IPS-15b (cell line): Measurements from ENCODE around the gene CLEC4G.

ENCODE experiments used
- H3K27me3 ChIP-seq: one replicate; pipeline ENCODE4 v1.6.1; 2013; ENCODE audit warnings: low read length; ENCODE audit not compliant: control insufficient read depth, insufficient read depth
- H3K36me3 ChIP-seq: one replicate; pipeline ENCODE4 v1.6.1; 2013; ENCODE audit warnings: low read length; ENCODE audit not compliant: control insufficient read depth, insufficient read depth
- H3K4me1 ChIP-seq: one replicate; pipeline ENCODE4 v1.6.1; 2013; ENCODE audit warnings: mild to moderate bottlenecking, low read length; ENCODE audit not compliant: control insufficient read depth, insufficient read depth
- H3K4me3 ChIP-seq: one replicate; pipeline ENCODE4 v1.5.1; 2013; ENCODE audit warnings: low read depth, low read length
- H3K9ac ChIP-seq: one replicate; pipeline ENCODE4 v1.6.1; 2013; ENCODE audit warnings: low read depth, mild to moderate bottlenecking, low read length
- H3K9me3 ChIP-seq: one replicate; pipeline ENCODE4 v1.6.1; 2013; ENCODE audit warnings: mild to moderate bottlenecking, low read length; ENCODE audit not compliant: control insufficient read depth, insufficient read depth

Gene CLEC4G

GRCh38 chr19:7716762-7717161 is 15.1 kb downstream of the CLEC4G start:
- Histone ChIP-seq H3K27me3 (no peaks in the 10 kb centered on the region), H3K9ac (no peak overlapping the region), H3K4me1 (no peaks in the 10 kb centered on the region), H3K9me3 (no peaks in the 10 kb centered on the region), H3K36me3 (no peaks in the 10 kb centered on the region), H3K4me3 (no peak overlapping the region)

DNA sequence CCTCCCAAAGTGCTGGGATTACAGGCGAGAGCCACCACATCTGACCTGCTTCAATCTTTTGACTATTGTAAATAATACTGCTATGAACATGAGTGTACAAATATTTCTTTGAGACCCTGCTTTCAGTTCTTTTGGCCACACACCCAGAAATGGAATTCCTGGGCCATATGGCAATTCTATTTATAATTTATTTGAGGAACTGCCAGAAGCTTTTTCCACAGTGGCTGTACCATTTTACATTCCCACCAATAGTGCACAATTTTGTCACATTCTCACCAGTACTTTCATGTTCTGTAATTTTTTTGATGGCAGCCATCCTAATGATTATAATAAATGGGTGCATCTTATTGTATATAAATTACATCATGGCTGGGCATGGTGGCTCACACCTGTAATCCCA is 16.2 kb downstream of the CLEC4G start:
- Histone ChIP-seq H3K36me3 (no peaks in the 10 kb centered on the region), H3K4me1 (no peaks in the 10 kb centered on the region), H3K9me3 (no peaks in the 10 kb centered on the region), H3K9ac (no peak overlapping the region), H3K4me3 (no peak overlapping the region), H3K27me3 (no peaks in the 10 kb centered on the region)

DNA sequence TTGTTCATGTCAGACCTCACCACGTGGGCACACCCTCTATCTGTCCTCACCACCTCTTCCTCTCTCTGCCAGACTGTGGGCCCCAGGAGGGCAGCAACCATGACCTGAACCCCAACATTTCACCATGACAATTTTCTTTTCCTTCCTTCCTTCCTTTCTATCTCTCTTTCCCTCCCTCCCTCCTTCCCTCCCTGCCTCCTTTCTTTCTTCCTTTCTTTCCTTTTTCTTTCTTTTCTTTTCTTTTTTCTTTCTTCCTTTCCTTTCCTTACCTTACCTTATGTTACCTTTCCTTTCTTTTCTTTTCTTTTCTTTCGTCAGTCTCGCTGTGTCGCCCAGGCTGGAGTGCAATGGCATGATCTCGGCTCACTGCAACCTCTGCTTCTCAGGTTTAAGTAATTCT is 21.3 kb downstream of the CLEC4G start:
- Histone ChIP-seq H3K4me3 (no peak overlapping the region), H3K36me3 (no peaks in the 10 kb centered on the region), H3K4me1 (no peaks in the 10 kb centered on the region), H3K9ac (no peak overlapping the region), H3K27me3 (no peaks in the 10 kb centered on the region), H3K9me3 (no peaks in the 10 kb centered on the region)

- no peaks in the 10 kb centered on the region for H3K27me3 ChIP-seq
- H3K4me3 ChIP-seq, result no peak overlapping the region
Observed at GRCh38 chr19:7709932-7710460, 21.9 kb downstream of the CLEC4G start.

DNA sequence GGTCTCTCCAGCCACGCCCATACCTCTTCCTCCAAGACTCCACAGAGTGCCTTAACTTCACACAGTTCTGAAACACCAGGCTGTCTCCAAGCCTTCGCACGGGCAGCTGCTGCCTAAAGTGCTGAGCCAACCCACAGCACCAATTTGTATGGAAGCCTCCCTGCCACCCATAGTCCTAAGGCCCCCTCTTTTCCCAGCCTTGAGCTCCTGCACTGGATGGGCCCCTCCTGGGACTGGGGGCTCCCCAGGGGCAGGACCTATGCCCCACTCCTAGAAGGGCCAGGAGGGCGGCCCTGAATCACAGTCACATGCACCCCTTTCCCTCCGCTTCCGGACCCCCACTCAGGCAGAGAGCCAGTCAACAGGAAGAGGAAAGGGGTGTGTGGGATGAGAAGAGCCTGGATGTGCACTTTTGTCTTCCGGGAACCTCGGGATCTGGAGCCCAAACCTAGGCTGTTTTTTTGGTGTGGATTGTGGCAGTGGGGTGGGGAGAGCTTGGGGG is 24.9 kb downstream of the CLEC4G start:
- Histone ChIP-seq H3K9ac (no peak overlapping the region), H3K9me3 (no peaks in the 10 kb centered on the region), H3K36me3 (no peaks in the 10 kb centered on the region), H3K27me3 (no peaks in the 10 kb centered on the region), H3K4me3 (no peak overlapping the region), H3K4me1 (no peaks in the 10 kb centered on the region)

More at GRCh38 chr19:7709932-7710460, 21.9 kb downstream of the CLEC4G start:
- no peak overlapping the region for H3K9ac ChIP-seq
- no peaks in the 10 kb centered on the region for H3K36me3 ChIP-seq
- no peaks in the 10 kb centered on the region for H3K4me1 ChIP-seq
- no peaks in the 10 kb centered on the region for H3K9me3 ChIP-seq

GRCh38 chr19:7706188-7706954 is 25.5 kb downstream of the CLEC4G start:
- Histone ChIP-seq H3K9me3 (no peaks in the 10 kb centered on the region), H3K4me1 (no peaks in the 10 kb centered on the region), H3K4me3 (no peak overlapping the region)

GRCh38 chr19:7705387-7706187 is 26.3 kb downstream of the CLEC4G start:
- Histone ChIP-seq H3K4me1 (no peaks in the 10 kb centered on the region), H3K9ac (no peak overlapping the region), H3K36me3 (no peaks in the 10 kb centered on the region), H3K27me3 (no peaks in the 10 kb centered on the region), H3K4me3 (no peak overlapping the region), H3K9me3 (no peaks in the 10 kb centered on the region)

More at GRCh38 chr19:7706188-7706954, 25.5 kb downstream of the CLEC4G start:
- H3K36me3 ChIP-seq, result no peaks in the 10 kb centered on the region
- H3K9ac ChIP-seq, result no peak overlapping the region
- no peaks in the 10 kb centered on the region for H3K27me3 ChIP-seq

DNA sequence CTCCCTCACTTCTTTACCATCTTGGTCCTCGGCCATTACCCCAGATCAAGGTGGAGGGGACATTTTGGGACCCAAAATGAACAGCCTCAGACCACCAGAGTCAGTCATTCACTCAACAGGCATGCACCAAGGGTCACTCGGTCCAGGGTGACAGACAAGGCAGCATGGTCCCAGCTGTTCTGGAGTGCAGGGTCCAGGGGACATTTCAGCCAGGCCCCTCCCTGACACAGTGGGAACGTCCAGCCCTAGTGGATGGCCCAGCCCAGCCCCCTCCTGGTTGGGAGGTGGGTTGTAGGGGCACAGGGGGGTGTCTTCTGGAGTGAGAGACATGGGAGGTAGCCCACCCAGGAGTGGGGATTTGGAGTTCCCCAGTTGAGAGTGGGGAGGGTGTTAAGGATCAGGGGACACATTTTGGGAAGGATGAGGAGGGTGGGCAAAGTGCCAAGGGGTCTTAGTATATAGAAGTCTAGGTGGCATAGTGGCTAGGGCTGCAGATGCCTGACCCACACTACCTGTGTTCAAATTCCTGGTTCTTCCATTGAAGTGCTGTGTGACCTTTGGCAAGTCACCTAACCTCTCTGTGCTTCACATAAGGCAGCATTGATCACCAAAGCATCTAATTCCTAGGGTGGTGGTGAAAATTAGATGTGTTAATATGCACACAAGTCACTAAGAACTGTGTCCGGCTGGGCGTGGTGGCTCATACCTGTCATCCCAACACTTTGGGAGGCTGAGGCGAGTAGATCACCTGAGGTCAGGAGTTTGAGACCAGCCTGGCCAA is 27.4 kb downstream of the CLEC4G start:
- H3K27me3 ChIP-seq, result no peaks in the 10 kb centered on the region
- no peaks in the 10 kb centered on the region for H3K4me1 ChIP-seq
- no peak overlapping the region for H3K4me3 ChIP-seq
- no peaks in the 10 kb centered on the region for H3K9me3 ChIP-seq
- H3K9ac ChIP-seq, result no peak overlapping the region
- H3K36me3 ChIP-seq, result no peaks in the 10 kb centered on the region

- peaks cover 4% of the 10 kb centered on the region for H3K4me1 ChIP-seq
- H3K4me3 ChIP-seq, result no peak overlapping the region
- H3K9ac ChIP-seq, result no peak overlapping the region
- H3K36me3 ChIP-seq, result no peaks in the 10 kb centered on the region
- peaks cover 4% of the 10 kb centered on the region for H3K27me3 ChIP-seq
- no peaks in the 10 kb centered on the region for H3K9me3 ChIP-seq
Observed at GRCh38 chr19:7703332-7703731, 28.6 kb downstream of the CLEC4G start.

GRCh38 chr19:7701654-7702457 is 30.1 kb downstream of the CLEC4G start, which contains the start of gene FCER2:
Gene FCER2, minus strand, starts transcription at chr19:7702131. Its CDS starts 2,371 bp downstream, at chr19:7699760.
- Histone ChIP-seq H3K4me1 (peaks cover 7% of the 10 kb centered on the region), H3K9ac (no peak within 1 kb of the TSS), H3K4me3 (no peak within 1 kb of the TSS), H3K27me3 (peaks cover 4% of the 10 kb centered on the region), H3K9me3 (no peaks in the 10 kb centered on the region), H3K36me3 (no peaks in the 10 kb centered on the region)
